K562 (cell line): Measurements from ENCODE around the gene UNC45A. TPM values are rescaled to one million over a fixed set of nuclear protein-coding genes. Genes with fewer than 3 reads are reported as not detected.
A peak's percentile ranks its signal among the peaks of the same experiment; 100 is the strongest.

ENCODE experiments used
- ATAC-seq: fragments of 200-7000 bp; cut with Tn5 transposase; 3 replicates; pipeline ENCODE4 v1.9.1; 2020; ENCODE audit warnings: moderate library complexity
- BruUV-seq: library from RNA; stranded (reverse); fragments of 400-500 nt; replicated peaks from 2 replicates; lab custom pipeline; 2021; lab: Mats Ljungman, UMichigan
- CTCF ChIA-PET: fragments of 300-600 bp; formaldehyde crosslinking; extraction: SDS; loops from one replicate; lab custom pipeline; 2021; ENCODE audit warnings: low intra/inter-chr PET ratio; lab: Yijun Ruan, JAX
- POLR2A ChIA-PET: fragments of 300-600, 350-650 bp; sonication (Branson Sonifier 250); formaldehyde crosslinking; extraction: SDS; loops from one replicate; lab custom pipeline; 2021; ENCODE audit warnings: antibody characterized with exemption, inconsistent platforms; lab: Yijun Ruan, JAX
- DNase-seq, 4 experiments: peaks; one replicate each; pipeline versions ENCODE4 v3.0.0 to v3.0.0-alpha.2; 2011 to 2018; ENCODE audit warnings: low spot score in 3 of 4, mixed read lengths in 3 of 4; ENCODE audit errors: extremely low read depth in 1 of 4
- FAIRE-seq: peaks from 2 replicates; lab custom pipeline; 2011; peaks lifted over from hg19 to GRCh38; lab: Jason Lieb, UNC
- H2AFZ ChIP-seq: 2 replicates; pipeline ENCODE4 v1.6.0; 2011; ENCODE audit warnings: low read depth, low read length, control low read depth, inconsistent platforms
- H3K27ac ChIP-seq: fragments of 200-600 bp; 3 replicates; pipeline ENCODE4 v1.8.0; 2011; ENCODE audit warnings: low read depth, mild to moderate bottlenecking, control low read depth, inconsistent platforms, low read length, moderate library complexity, mixed read lengths; ENCODE audit errors: extremely low read depth
- H3K27me3 ChIP-seq, 2 experiments: fragments of 300-600 bp in 1 of 2; 2 replicates in 1 of 2; 3 replicates in 1 of 2; pipeline versions ENCODE4 v1.6.0 to v1.8.0; 2011; ENCODE audit warnings: inconsistent platforms in 2 of 2, low read length in 2 of 2, mild to moderate bottlenecking in 1 of 2, mixed read lengths in 1 of 2, moderate library complexity in 1 of 2; ENCODE audit not compliant: control insufficient read depth in 2 of 2, insufficient read depth in 2 of 2
- H3K36me3 ChIP-seq: fragments of 300-600 bp; 3 replicates; pipeline ENCODE4 v1.8.0; 2011; ENCODE audit warnings: mild to moderate bottlenecking, low read length, inconsistent platforms; ENCODE audit not compliant: control insufficient read depth, insufficient read depth
- H3K4me1 ChIP-seq, 2 experiments: fragments of 200-600 bp in 1 of 2; replicated peaks in 1 of 2; 2 replicates in 1 of 2; 3 replicates in 1 of 2; pipeline versions ENCODE4 v1.5.1 to v1.8.0; 2011; ENCODE audit warnings: inconsistent platforms in 2 of 2, low read length in 2 of 2, mild to moderate bottlenecking in 1 of 2, mixed read lengths in 1 of 2, moderate library complexity in 1 of 2; ENCODE audit not compliant: control insufficient read depth in 2 of 2, insufficient read depth in 2 of 2
- H3K4me2 ChIP-seq: 2 replicates; pipeline ENCODE4 v1.6.1; 2011; ENCODE audit warnings: low read length, control low read depth, inconsistent platforms, mixed read lengths; ENCODE audit not compliant: insufficient read depth
- H3K4me3 ChIP-seq: fragments of 200-600 bp; sonication (generic), shearing (Covaris generic); 2 replicates; pipeline ENCODE4 v1.5.1; 2016; ENCODE audit warnings: control low read depth, inconsistent platforms
- H3K79me2 ChIP-seq: fragments of 200-600 bp; 3 replicates; pipeline ENCODE4 v1.8.0; 2011; ENCODE audit warnings: low read length, inconsistent platforms; ENCODE audit not compliant: control insufficient read depth, insufficient read depth
- H3K9ac ChIP-seq, 2 experiments: 2 replicates each; pipeline versions ENCODE4 v1.6.0 to v1.6.1; 2011; ENCODE audit warnings: low read depth in 2 of 2, low read length in 2 of 2, control low read depth in 1 of 2, inconsistent platforms in 1 of 2, mild to moderate bottlenecking in 1 of 2, mixed read lengths in 1 of 2; ENCODE audit not compliant: insufficient read depth in 1 of 2
- H3K9me1 ChIP-seq: one replicate; pipeline ENCODE4 v1.6.0; 2011; ENCODE audit warnings: inconsistent platforms, mild to moderate bottlenecking, low read length, moderate library complexity; ENCODE audit not compliant: control insufficient read depth, insufficient read depth
- H3K9me3 ChIP-seq: replicated peaks from 2 replicates; pipeline ENCODE4 v1.5.1; 2011; ENCODE audit warnings: low read depth, low read length, inconsistent platforms; ENCODE audit not compliant: control insufficient read depth, insufficient read depth
- H4K20me1 ChIP-seq: replicated peaks from 2 replicates; pipeline ENCODE4 v1.6.1; 2011; ENCODE audit warnings: low read length, inconsistent platforms, mixed read lengths; ENCODE audit not compliant: control insufficient read depth, insufficient read depth
- CBFA2T3 ChIP-seq: fragments of 450-650 bp; IDR thresholded peaks from 2 replicates; pipeline ENCODE4 v1.6.1; 2017
- FOXK2 ChIP-seq, 2 experiments: fragments of 450-650 bp; IDR thresholded peaks in 1 of 2; conservative IDR thresholded peaks in 1 of 2; 2 replicates each; pipeline ENCODE4 v1.6.1; 2016; ENCODE audit warnings: low read depth in 2 of 2, mild to moderate bottlenecking in 1 of 2
- HDGF ChIP-seq: fragments of 450-650 bp; IDR thresholded peaks from 2 replicates; pipeline ENCODE4 v1.6.1; 2016
- WHSC1 ChIP-seq: IDR thresholded peaks from one replicate; pipeline ENCODE4 v1.6.1; 2012; ENCODE audit warnings: low read length, control low read depth, inconsistent platforms
- ZFX ChIP-seq: sonication (generic); formaldehyde crosslinking; IDR thresholded peaks from 2 replicates; pipeline ENCODE4 v1.8.0; 2022; ENCODE audit warnings: mild to moderate bottlenecking, missing genetic modification reagents, moderate library complexity
- WGBS: fragments of 100-300 bp; shearing (Covaris generic); methylation state at CpG from one replicate; pipeline ENCODE4 v1.1.6; 2016; ENCODE audit warnings: low coverage, mixed read lengths; ENCODE audit not compliant: insufficient coverage; ENCODE audit errors: missing lambda C conversion rate; 5-methylcytosine and 5-hydroxymethylcytosine counted together
- in situ Hi-C: fragments of 300-500 bp; cut with MboI; formaldehyde crosslinking; loops from 4 replicates; pipeline ENCODE4 v1.15.0; 2018; ENCODE audit warnings: inconsistent platforms, mixed read lengths
- intact Hi-C: fragments of 100-400 bp; cut with micrococcal nuclease; formaldehyde crosslinking; loops from 2 replicates; pipeline ENCODE4 v1.14.2; 2022
- polyA plus RNA-seq, 8 experiments: library from polyadenylated mRNA; depleted of rRNA in 4 of 8; stranded (reverse) in 5 of 8; unstranded in 3 of 8; fragments of >200 nt; fragmentation: Nextera tagmentation in 2 of 8; fragmentation: Illumina TruSeq in 1 of 8; extraction: Ambion mirVana in 2 of 8; extraction: Trizol in 1 of 8; gene quantifications; 2 replicates each; pipeline versions ENCODE4 v1.2.1 to v1.2.3, GENCODE V29; 2011 to 2014; ENCODE audit warnings: inconsistent platforms in 1 of 8, missing spikeins in 1 of 8
- total RNA-seq, 7 experiments: library from RNA; depleted of rRNA in 6 of 7; stranded (reverse); fragments of >200 nt in 6 of 7; fragmentation: Illumina TruSeq in 2 of 7; extraction: Trizol in 2 of 7; gene quantifications; 2 replicates each; pipeline versions ENCODE4 v1.2.1 to v1.2.3, GENCODE V29; 2011 to 2021; ENCODE audit warnings: low replicate concordance in 1 of 7
- TF ChIP-seq, protein P1 (sequence below): sonication (generic); IDR thresholded peaks from 2 replicates; pipeline ENCODE4 v1.6.1; 2016
- TF ChIP-seq, protein P2 (sequence below), 2 experiments: fragments of 450-650 bp; IDR thresholded peaks; 2 replicates each; pipeline ENCODE4 v1.6.1; 2018; ENCODE audit warnings: mild to moderate bottlenecking in 2 of 2, low read depth in 1 of 2; ENCODE audit not compliant: partially characterized antibody in 2 of 2
- TF ChIP-seq, protein P3 (sequence below): fragments of 250-450 bp; sonication (Bioruptor Pico); IDR thresholded peaks from 2 replicates; pipeline ENCODE4 v1.8.0; 2021; ENCODE audit warnings: borderline replicate concordance, mild to moderate bottlenecking, moderate library complexity; ENCODE audit not compliant: poor library complexity, severe bottlenecking
- TF ChIP-seq, protein P4 (sequence below), 2 experiments: fragments of 200-800 bp in 1 of 2; sonication (Bioruptor generic) in 1 of 2; sonication (generic) in 1 of 2; formaldehyde crosslinking in 1 of 2; IDR thresholded peaks in 1 of 2; conservative IDR thresholded peaks in 1 of 2; 2 replicates each; pipeline versions ENCODE4 v1.5.0 to v1.6.1; 2016 to 2020; ENCODE audit warnings: missing compliant biosample characterization in 1 of 2, missing genetic modification characterization in 1 of 2, missing genetic modification reagents in 1 of 2

UNC45A gene
- total and polyA plus RNA-seq, 9 of the 15 experiments (the other 6 are each of a cell fraction or from before 2014, with no cell fraction given): 22.4 to 79.3 (median 43.7) TPM

DNA sequence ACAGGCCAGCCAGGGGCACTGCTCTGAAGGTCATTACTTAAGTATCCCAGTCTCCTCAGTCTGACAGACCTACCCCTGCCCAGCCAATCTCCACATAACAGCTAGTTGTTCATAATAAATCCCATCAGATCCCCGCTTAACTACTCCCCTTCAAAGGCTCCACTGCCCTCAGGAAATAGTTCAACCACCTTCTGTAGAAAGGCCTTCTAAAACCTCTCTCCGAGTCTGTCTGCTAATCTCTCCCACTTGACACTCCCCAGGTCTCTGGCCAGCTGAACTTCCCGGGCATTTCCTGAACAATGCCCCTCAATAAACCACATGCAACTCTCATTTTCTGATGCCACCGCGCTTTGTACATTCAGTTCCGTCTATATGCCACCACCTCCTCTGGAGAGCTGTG is 53.2 kb downstream of the UNC45A start:
- ChIA-PET CTCF (interaction anchor here (1.0 kb wide), 1 partner anchor 664 kb away, joined by 3 read pairs; no protein-coding TSS in a partner anchor), POLR2A (interaction anchor here (1.1 to 5.6 kb wide), 7 partner anchors 9 to 34 kb away, joined by 3 to 51 read pairs (median 5); partner anchors contain the start of gene VPS33B)
- ATAC-seq (peak; percentile 55), FAIRE-seq (no peak), DNase-seq (peak in 2 of 4 experiments; percentile 30 to 45)
- peaks cover 9% of the 10 kb centered on the region; the same call in 1 of the 2 replicates for H4K20me1 ChIP-seq
- peak overlapping the region; percentile 4 to 46; a peak in 2 of 4 replicates for H3K9ac ChIP-seq
- in situ Hi-C loops: no loop called here
- no TSS peak for BruUV-seq
- H3K4me1 ChIP-seq: peaks cover 28 to 29% of the 10 kb centered on the region in 2 experiments; a peak in 4 of 5 replicates
- peaks cover 100% of the 10 kb centered on the region for H3K79me2 ChIP-seq
- H3K36me3 ChIP-seq: peaks cover 35% of the 10 kb centered on the region
- 25% methylated on average over 6 of the region's 6 CpGs for WGBS
- no peaks in the 10 kb centered on the region for H3K27me3 ChIP-seq
- intact Hi-C loops: no loop called here
- H3K4me2 ChIP-seq: peak overlapping the region; percentile 48; the same call in 1 of the 2 replicates
- TF ChIP-seq, protein P1, sequence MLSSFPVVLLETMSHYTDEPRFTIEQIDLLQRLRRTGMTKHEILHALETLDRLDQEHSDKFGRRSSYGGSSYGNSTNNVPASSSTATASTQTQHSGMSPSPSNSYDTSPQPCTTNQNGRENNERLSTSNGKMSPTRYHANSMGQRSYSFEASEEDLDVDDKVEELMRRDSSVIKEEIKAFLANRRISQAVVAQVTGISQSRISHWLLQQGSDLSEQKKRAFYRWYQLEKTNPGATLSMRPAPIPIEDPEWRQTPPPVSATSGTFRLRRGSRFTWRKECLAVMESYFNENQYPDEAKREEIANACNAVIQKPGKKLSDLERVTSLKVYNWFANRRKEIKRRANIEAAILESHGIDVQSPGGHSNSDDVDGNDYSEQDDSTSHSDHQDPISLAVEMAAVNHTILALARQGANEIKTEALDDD: peak; percentile 79
- TF ChIP-seq, protein P2, sequence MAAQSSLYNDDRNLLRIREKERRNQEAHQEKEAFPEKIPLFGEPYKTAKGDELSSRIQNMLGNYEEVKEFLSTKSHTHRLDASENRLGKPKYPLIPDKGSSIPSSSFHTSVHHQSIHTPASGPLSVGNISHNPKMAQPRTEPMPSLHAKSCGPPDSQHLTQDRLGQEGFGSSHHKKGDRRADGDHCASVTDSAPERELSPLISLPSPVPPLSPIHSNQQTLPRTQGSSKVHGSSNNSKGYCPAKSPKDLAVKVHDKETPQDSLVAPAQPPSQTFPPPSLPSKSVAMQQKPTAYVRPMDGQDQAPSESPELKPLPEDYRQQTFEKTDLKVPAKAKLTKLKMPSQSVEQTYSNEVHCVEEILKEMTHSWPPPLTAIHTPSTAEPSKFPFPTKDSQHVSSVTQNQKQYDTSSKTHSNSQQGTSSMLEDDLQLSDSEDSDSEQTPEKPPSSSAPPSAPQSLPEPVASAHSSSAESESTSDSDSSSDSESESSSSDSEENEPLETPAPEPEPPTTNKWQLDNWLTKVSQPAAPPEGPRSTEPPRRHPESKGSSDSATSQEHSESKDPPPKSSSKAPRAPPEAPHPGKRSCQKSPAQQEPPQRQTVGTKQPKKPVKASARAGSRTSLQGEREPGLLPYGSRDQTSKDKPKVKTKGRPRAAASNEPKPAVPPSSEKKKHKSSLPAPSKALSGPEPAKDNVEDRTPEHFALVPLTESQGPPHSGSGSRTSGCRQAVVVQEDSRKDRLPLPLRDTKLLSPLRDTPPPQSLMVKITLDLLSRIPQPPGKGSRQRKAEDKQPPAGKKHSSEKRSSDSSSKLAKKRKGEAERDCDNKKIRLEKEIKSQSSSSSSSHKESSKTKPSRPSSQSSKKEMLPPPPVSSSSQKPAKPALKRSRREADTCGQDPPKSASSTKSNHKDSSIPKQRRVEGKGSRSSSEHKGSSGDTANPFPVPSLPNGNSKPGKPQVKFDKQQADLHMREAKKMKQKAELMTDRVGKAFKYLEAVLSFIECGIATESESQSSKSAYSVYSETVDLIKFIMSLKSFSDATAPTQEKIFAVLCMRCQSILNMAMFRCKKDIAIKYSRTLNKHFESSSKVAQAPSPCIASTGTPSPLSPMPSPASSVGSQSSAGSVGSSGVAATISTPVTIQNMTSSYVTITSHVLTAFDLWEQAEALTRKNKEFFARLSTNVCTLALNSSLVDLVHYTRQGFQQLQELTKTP (IDR thresholded peaks at IDR 0.05; ENCODE audit: low read depth in 1 of 2, partially characterized antibody in 2 of 2): no peak
- TF ChIP-seq, protein P3, sequence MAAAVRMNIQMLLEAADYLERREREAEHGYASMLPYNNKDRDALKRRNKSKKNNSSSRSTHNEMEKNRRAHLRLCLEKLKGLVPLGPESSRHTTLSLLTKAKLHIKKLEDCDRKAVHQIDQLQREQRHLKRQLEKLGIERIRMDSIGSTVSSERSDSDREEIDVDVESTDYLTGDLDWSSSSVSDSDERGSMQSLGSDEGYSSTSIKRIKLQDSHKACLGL: no peak
- TF ChIP-seq WHSC1 (no peak), HDGF (peak; percentile 65; the same call in 1 of the 2 replicates), FOXK2 (conservative IDR thresholded peaks at IDR 0.05 in 1 of 2, IDR thresholded peaks at IDR 0.05 in 1 of 2; ENCODE audit: low read depth in 2 of 2) (no peak), CBFA2T3 (peak; percentile 37; the same call in 1 of the 2 replicates), ZFX (CRISPR knock-in tag) (no peak)
- TF ChIP-seq, protein P4, sequence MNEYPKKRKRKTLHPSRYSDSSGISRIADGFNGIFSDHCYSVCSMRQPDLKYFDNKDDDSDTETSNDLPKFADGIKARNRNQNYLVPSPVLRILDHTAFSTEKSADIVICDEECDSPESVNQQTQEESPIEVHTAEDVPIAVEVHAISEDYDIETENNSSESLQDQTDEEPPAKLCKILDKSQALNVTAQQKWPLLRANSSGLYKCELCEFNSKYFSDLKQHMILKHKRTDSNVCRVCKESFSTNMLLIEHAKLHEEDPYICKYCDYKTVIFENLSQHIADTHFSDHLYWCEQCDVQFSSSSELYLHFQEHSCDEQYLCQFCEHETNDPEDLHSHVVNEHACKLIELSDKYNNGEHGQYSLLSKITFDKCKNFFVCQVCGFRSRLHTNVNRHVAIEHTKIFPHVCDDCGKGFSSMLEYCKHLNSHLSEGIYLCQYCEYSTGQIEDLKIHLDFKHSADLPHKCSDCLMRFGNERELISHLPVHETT (CRISPR knock-in tag; conservative IDR thresholded peaks at IDR 0.05 in 1 of 2, IDR thresholded peaks at IDR 0.05 in 1 of 2): peak in 1 of 2 experiments; percentile 32; a peak in 1 of 4 replicates
- peak overlapping the region; percentile 6; the same call in 2 of the 3 replicates for H3K27ac ChIP-seq
- no peaks in the 10 kb centered on the region for H3K9me3 ChIP-seq
- H3K9me1 ChIP-seq: no peaks in the 10 kb centered on the region
- no peak overlapping the region for H2AFZ ChIP-seq
- no peak overlapping the region for H3K4me3 ChIP-seq
